GM19035 (cell line): ENCODE data around the gene KLHL24.
"Not testable (repeated sequence)": the region's sequence is repeated elsewhere in the genome, so short reads cannot be mapped to it uniquely, and the experiment has no call there.

Source experiments
- ATAC-seq: cut with Tn5 transposase; IDR thresholded peaks from one replicate; pipeline ENCODE4 v1.9.1; 2021; ENCODE audit not compliant: unreplicated experiment

Gene KLHL24

GRCh38 chr3:183635107-183635430 is 354 bp upstream of the KLHL24 start:
- ATAC-seq: no peak

- ATAC-seq: peak; percentile 87
These were observed 1.0 kb downstream of the KLHL24 start for GRCh38 chr3:183636221-183637105.

DNA sequence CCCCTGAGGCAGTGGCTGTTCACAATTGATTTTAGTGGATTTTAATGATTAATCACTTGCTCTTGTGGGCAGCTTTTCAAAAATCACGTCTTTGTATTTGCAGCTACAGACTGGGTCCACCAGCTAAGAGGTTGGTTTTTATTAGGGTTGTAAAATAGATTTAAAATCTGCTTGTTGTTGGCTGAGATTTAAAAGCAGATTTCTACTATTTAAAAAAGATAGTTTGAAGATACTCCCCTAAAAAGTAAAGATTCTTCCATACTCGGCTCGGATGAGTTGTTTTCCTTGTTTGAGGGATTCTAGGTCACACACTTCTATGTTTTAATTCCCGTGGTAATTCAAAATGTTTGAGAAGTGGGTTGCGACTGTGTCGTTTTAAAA is 1.7 kb downstream of the KLHL24 start:
- ATAC-seq: no peak

- not testable (repeated sequence) for ATAC-seq
These were observed 2.2 kb downstream of the KLHL24 start for GRCh38 chr3:183637633-183638032.

DNA sequence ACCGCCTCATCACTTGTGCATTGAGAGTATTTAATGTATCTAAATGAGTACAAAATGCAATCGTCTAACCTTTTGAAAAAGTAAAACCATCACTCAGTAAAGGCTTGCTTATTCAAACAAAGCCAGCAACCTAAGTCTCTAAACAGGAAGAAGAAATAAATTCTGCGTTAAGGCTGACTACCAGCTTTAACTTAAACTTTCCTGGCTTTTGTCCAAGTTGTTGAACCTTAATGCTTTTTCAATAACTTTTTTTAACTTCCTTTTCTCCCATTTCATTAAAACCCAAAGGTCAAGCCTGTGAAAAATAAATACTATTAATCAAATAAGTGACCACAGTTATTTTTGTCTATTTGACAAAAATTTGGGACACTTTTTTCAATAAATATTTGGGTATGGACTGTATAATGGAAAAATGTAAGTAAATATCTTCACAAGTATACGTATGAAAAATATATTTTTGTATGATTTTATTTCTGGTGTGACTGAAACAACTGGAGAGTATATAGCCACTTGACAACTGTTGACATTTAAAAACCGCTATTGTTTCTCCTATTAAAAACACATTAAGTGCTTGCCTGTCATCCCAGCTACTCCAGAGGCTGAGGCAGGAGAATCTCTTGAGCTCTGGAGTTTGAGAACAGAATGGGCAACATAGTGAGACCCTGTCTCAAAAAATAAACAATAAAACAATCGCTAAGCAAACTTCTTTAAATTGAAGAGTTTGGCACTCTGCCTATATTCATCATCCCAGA is 2.9 kb downstream of the KLHL24 start:
- ATAC-seq: no peak

DNA sequence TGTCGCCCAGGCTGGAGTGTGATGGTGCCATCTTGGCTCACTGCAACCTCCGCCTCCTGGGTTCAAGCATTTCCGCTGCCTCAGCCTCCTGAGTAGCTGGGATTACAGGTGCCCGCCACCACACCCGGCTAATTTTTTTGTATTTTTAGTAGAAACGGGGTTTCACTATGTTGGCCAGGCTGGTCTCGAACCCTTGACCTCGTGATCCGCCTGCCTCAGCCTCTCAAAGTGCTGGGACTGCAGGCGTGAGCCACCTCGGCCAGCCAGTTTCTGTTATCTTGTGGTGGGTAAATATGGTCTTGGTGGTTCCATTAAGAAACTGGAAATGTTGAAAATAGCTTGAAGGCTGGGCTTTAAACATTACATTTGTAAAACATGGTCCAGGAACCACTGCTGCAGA is 5.2 kb downstream of the KLHL24 start:
- ATAC-seq: not testable (repeated sequence)

- ATAC-seq: no peak
These were observed 6.5 kb downstream of the KLHL24 start for GRCh38 chr3:183641882-183642281.

DNA sequence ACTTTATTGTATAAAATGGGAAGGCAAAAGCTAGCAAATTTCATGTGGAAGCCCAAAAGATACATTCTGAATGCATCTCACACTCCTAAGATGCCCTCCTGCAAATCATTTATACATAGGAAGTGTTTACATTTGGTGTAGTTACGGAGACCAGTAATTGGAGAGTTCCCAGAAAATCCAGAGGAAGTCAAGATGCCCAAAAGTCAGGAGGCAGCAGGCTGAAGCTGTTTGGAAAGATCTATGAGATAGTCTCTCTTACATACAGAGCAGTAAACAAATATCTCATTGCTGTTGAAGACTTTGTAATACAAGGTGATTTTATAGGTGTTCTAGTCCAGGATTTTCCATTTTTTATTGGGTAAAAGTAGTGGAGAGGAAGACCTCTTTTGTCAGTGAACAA is 8.8 kb downstream of the KLHL24 start:
- no peak for ATAC-seq

DNA sequence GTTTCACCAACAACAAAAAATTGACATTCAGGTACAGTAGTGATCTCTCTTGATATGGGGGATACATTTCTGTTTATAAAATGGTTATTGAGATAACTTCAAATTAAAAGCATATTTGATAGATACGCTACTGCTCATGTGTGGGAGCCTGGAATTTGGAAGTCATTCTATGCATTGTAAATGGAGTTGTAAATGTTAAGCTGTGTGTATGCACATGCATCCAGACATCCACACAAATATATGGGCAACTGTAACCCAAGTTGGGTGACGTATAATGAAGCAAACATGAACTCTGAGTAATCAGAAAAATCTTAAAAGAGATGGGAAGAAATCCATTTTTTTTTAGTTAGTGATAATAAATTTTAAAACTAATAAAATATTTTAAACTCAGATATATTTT is 9.8 kb downstream of the KLHL24 start:
- ATAC-seq: no peak

- ATAC-seq: no peak
These were observed 15.1 kb downstream of the KLHL24 start for GRCh38 chr3:183650554-183650953.

GRCh38 chr3:183653209-183654064 is 18.0 kb downstream of the KLHL24 start:
- ATAC-seq: no peak

GRCh38 chr3:183654727-183655126 is 19.3 kb downstream of the KLHL24 start:
- no peak for ATAC-seq

- no peak for ATAC-seq
These were observed 26.7 kb downstream of the KLHL24 start for GRCh38 chr3:183662099-183662498.

- no peak for ATAC-seq
These were observed 29.5 kb downstream of the KLHL24 start for GRCh38 chr3:183664913-183665381.

- no peak for ATAC-seq
These were observed 44.6 kb downstream of the KLHL24 start for GRCh38 chr3:183680061-183680460.

GRCh38 chr3:183687705-183688104 is 52.3 kb downstream of the KLHL24 start:
- no peak for ATAC-seq

- no peak for ATAC-seq
These were observed 53.5 kb downstream of the KLHL24 start for GRCh38 chr3:183688874-183689273.

GRCh38 chr3:183689621-183690020 is 54.2 kb downstream of the KLHL24 start:
- not testable (repeated sequence) for ATAC-seq

- ATAC-seq: no peak
These were observed 55.1 kb downstream of the KLHL24 start for GRCh38 chr3:183690402-183690995.

DNA sequence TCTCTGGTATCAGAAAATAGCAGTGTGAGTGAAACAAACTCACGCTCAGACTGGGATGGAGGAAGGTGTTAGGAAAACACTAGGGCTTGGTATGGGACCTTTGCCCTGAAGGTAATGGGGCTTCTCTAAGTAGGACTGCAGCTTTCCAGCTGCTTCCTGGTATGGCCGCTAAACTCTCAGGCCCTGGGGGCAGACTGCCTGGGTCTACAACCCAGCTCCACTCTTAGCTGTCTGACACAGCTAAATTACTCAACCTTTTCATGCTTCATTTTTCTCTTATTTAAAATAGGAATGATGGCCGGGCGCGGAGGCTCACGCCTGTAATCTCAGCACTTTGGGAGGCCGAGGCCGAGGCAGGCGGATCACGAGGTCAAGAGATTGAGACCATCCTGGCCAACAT is 57.0 kb downstream of the KLHL24 start:
- ATAC-seq: no peak
